ENCODE measurements around the gene SMPD3. TPM values are rescaled to one million over a fixed set of nuclear protein-coding genes. Genes with fewer than 3 reads are reported as not detected.

The SMPD3 gene
- total RNA-seq, 4 donors from 2014 or later = 0.20 to 3.3 (median 0.63) TPM

DNA sequence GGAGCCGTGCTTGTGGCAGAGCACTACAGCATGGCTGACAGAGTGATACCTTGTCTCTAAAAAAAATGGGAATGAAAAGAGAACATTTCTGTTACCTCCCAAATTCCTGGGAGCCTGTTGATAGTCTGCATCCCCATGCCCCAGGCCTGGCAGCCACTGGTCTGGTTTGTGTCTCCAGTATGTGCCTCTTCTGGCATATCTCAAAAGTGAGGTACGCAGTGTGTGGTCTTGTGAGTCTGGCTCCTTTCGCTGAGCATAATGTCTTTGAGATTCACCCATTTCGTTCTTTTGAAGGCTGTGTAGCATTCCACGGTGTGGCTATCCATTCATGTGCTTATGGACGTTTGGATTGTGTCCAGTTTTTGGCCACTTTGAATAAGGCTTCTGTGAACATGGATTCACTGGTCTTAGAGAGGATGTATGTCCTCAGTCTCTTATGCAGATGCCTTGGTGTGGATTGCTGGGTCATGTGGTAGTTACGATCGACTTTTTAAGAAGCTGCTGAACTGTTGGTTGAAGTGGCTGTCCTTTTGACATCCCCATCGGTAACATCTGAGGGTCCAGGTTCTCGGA, 98.4 kb downstream of the SMPD3 start:
- Histone ChIP-seq H3K27me3 (no peaks in the 10 kb centered on the region), H3K4me1 (no peaks in the 10 kb centered on the region), H3K4me3 (no peak overlapping the region), H3K36me3 (peaks cover 0 to 100% (median 24%) of the 10 kb centered on the region in 3 donors), H3K27ac (no peak overlapping the region), H3K9me3 (no peaks in the 10 kb centered on the region)
- 83 to 85% methylated on average over 10 of the region's 10 CpGs for WGBS, 2 donors
- DNase-seq (ENCODE audit: low spot score in 2 of 2) = no peak
- TF ChIP-seq EP300 (IDR thresholded peaks at IDR 0.05) = no peak
- no peak for TF ChIP-seq POLR2A (IDR thresholded peaks at IDR 0.05)
- no peak for TF ChIP-seq CTCF (IDR thresholded peaks at IDR 0.05)

GRCh38 chr16:68348639-68349445, 99.5 kb downstream of the SMPD3 start:
- Histone ChIP-seq H3K4me1 (no peaks in the 10 kb centered on the region), H3K27ac (no peak overlapping the region), H3K36me3 (peaks cover 0 to 94% (median 13%) of the 10 kb centered on the region in 3 donors), H3K4me3 (no peak overlapping the region), H3K27me3 (no peaks in the 10 kb centered on the region), H3K9me3 (no peaks in the 10 kb centered on the region)
- no peak for DNase-seq (ENCODE audit: low spot score in 2 of 2)
- TF ChIP-seq CTCF (IDR thresholded peaks at IDR 0.05) (no peak), POLR2A (IDR thresholded peaks at IDR 0.05) (no peak), EP300 (IDR thresholded peaks at IDR 0.05) (no peak)
- WGBS, 2 donors = 91 to 92% methylated on average over 27 of the region's 27 CpGs

DNA sequence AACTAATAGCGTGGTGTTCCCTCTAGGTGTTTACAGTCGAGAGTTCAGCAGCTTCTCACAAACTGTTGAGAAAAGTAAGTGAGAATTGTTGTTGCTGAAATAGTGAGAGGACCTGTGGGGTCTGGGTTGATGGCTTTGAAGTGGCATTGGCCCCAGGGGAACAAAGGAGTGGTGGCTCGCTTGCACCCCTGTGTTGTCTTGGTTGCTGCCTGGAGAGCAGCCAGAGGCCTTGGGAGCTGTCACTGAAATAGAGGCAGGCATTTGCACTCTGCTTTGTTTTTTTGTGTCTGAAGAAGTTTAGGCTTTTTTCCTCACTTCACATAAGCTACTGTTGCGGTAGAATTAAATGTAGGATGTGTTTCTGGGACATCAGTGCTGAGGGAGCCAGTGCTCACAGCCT, 100.7 kb downstream of the SMPD3 start:
- Histone ChIP-seq H3K27me3 (no peaks in the 10 kb centered on the region), H3K36me3 (peaks cover 0 to 94% (median 8%) of the 10 kb centered on the region in 3 donors), H3K27ac (no peak overlapping the region), H3K4me1 (no peaks in the 10 kb centered on the region), H3K9me3 (no peaks in the 10 kb centered on the region), H3K4me3 (no peak overlapping the region)
- no peak for DNase-seq (ENCODE audit: low spot score in 2 of 2)
- WGBS, 2 donors = 80 to 91% methylated on average over 4 of the region's 4 CpGs
- no peak for TF ChIP-seq EP300 (IDR thresholded peaks at IDR 0.05)
- TF ChIP-seq CTCF (IDR thresholded peaks at IDR 0.05) = no peak
- no peak for TF ChIP-seq POLR2A (IDR thresholded peaks at IDR 0.05)

GRCh38 chr16:68346892-68347480, 101.3 kb downstream of the SMPD3 start:
- no peak for DNase-seq (ENCODE audit: low spot score in 2 of 2)
- H3K27ac ChIP-seq = no peak overlapping the region
- peaks cover 0 to under 1% (median 0%) of the 10 kb centered on the region in 4 donors for H3K4me1 ChIP-seq
- H3K36me3 ChIP-seq = peaks cover 0 to 94% (median 8%) of the 10 kb centered on the region in 3 donors
- no peak overlapping the region for H3K4me3 ChIP-seq
- TF ChIP-seq EP300 (IDR thresholded peaks at IDR 0.05) (no peak), POLR2A (IDR thresholded peaks at IDR 0.05) (no peak), CTCF (IDR thresholded peaks at IDR 0.05) (no peak)
- 82 to 87% methylated on average over 12 of the region's 12 CpGs for WGBS, 2 donors
- H3K27me3 ChIP-seq = no peaks in the 10 kb centered on the region
- H3K9me3 ChIP-seq = no peaks in the 10 kb centered on the region
